Endothelial cell of umbilical vein (primary cell): ENCODE data around the gene DIDO1.

ENCODE experiments used
- CTCF ChIP-seq, 2 donors: IDR thresholded peaks; 1 replicate in 1 of 2; 2 replicates in 1 of 2; pipeline ENCODE4 v1.5.1; 2011; ENCODE audit warnings: low read length in 2 of 2, mild to moderate bottlenecking in 2 of 2, moderate library complexity in 2 of 2, control low read depth in 1 of 2, inconsistent platforms in 1 of 2, low read depth in 1 of 2; ENCODE audit not compliant: insufficient read depth in 1 of 2; ENCODE audit errors: extremely low read depth in 1 of 2
- FOS ChIP-seq: IDR thresholded peaks from 2 replicates; pipeline ENCODE4 v1.6.1; 2011; ENCODE audit warnings: mild to moderate bottlenecking, low read length, moderate library complexity, borderline replicate concordance; ENCODE audit not compliant: insufficient read depth

- TF ChIP-seq CTCF (IDR thresholded peaks at IDR 0.05; ENCODE audit: extremely low read depth in 1 of 2, insufficient read depth in 1 of 2, low read depth in 1 of 2, low read length in 2 of 2) (no peak), FOS (no peak)
These were observed 28.6 kb downstream of the DIDO1 start for GRCh38 chr20:62897666-62898065.
